ENCODE data around the gene C5orf15. TPM values are rescaled to one million over a fixed set of nuclear protein-coding genes. Genes with fewer than 3 reads are reported as not detected.

Gene C5orf15
- total and polyA plus RNA-seq, 9 of the 15 experiments (the other 6 are each of a cell fraction or from before 2014, with no cell fraction given) = 23.3 to 50.7 (median 35.5) TPM

GRCh38 chr5:133957591-133957990 lies 10.8 kb downstream of the C5orf15 start:
- FAIRE-seq (no peak), ATAC-seq (no peak), DNase-seq (ENCODE audit: extremely low read depth in 1 of 4, low spot score in 3 of 4) (no peak)
- WGBS (ENCODE audit: insufficient coverage, low coverage, missing lambda C conversion rate) = 86% methylated on average over 1 of the region's 1 CpG
- intact Hi-C loops (cut with micrococcal nuclease) (no loop called here), in situ Hi-C loops (cut with MboI) (no loop called here)
- no peak for TF ChIP-seq SMARCA4 (IDR thresholded peaks at IDR 0.05)
- TF ChIP-seq RBBP5 (IDR thresholded peaks at IDR 0.05; ENCODE audit: borderline replicate concordance, insufficient read depth, low read length, poor library complexity, severe bottlenecking) = no peak
- no peak for TF ChIP-seq ZBTB8A (IDR thresholded peaks at IDR 0.05; ENCODE audit: partially characterized antibody)
- TF ChIP-seq SP2 (IDR thresholded peaks at IDR 0.05; ENCODE audit: extremely low read depth, low read depth, low read length, poor library complexity, severe bottlenecking) = no peak
- no peak for TF ChIP-seq SAFB2 (IDR thresholded peaks at IDR 0.05; ENCODE audit: borderline replicate concordance, low read depth, low read length, severe bottlenecking)
- no peak for TF ChIP-seq THAP12 (CRISPR knock-in tag; IDR thresholded peaks at IDR 0.05)
- TF ChIP-seq RBFOX2 (IDR thresholded peaks at IDR 0.05; ENCODE audit: low read depth, low read length) = no peak
- no peak for TF ChIP-seq ZBTB5 (IDR thresholded peaks at IDR 0.05)
- no peak for TF ChIP-seq SREBF2 (CRISPR knock-in tag; IDR thresholded peaks at IDR 0.05)
- TF ChIP-seq POLR2G (IDR thresholded peaks at IDR 0.05; ENCODE audit: low read depth, low read length) = no peak
- H3K9ac ChIP-seq (ENCODE audit: insufficient read depth in 1 of 2, low read depth in 2 of 2, low read length in 2 of 2) = no peak overlapping the region
- CTCF ChIA-PET (ENCODE audit: low intra/inter-chr PET ratio) = no interaction called here
- H3K9me3 ChIP-seq (replicated peaks; ENCODE audit: control insufficient read depth, insufficient read depth, low read depth, low read length) = no peaks in the 10 kb centered on the region
- no TSS peak for BruUV-seq (replicated peaks)
- H2AFZ ChIP-seq (ENCODE audit: low read depth, low read length) = no peak overlapping the region
- peaks cover 49% of the 10 kb centered on the region for H3K36me3 ChIP-seq (ENCODE audit: control insufficient read depth, insufficient read depth, low read length)
- POLR2A ChIA-PET = no interaction called here
- peaks cover 24% of the 10 kb centered on the region for H3K79me2 ChIP-seq (ENCODE audit: control insufficient read depth, insufficient read depth, low read length)
- H3K4me3 ChIP-seq = no peak overlapping the region
- H3K27ac ChIP-seq (ENCODE audit: extremely low read depth, low read depth, low read length) = no peak overlapping the region
- H3K4me2 ChIP-seq (ENCODE audit: insufficient read depth, low read length) = no peak overlapping the region
- no peaks in the 10 kb centered on the region for H4K20me1 ChIP-seq (replicated peaks; ENCODE audit: control insufficient read depth, insufficient read depth, low read length)
- no peaks in the 10 kb centered on the region for H3K27me3 ChIP-seq (ENCODE audit: control insufficient read depth in 2 of 2, insufficient read depth in 2 of 2, low read length in 2 of 2)
- H3K9me1 ChIP-seq (ENCODE audit: control insufficient read depth, insufficient read depth, low read length) = no peaks in the 10 kb centered on the region
- H3K4me1 ChIP-seq (replicated peaks in 1 of 2; ENCODE audit: control insufficient read depth in 2 of 2, insufficient read depth in 2 of 2, low read length in 2 of 2) = peaks cover 0 to 5% of the 10 kb centered on the region in 2 experiments; a peak in 2 of 5 replicates

All from K562 (cell line).